SK-N-SH treated with all-trans-retinoic acid at 6 μM for 48 hours (cell line): Measurements from ENCODE around the gene MOK.

Experiments
- CREB5 ChIP-seq: fragments of 250-450 bp; sonication (Bioruptor Pico); IDR thresholded peaks from 2 replicates; pipeline ENCODE4 v1.5.1; 2020; ENCODE audit warnings: low read depth, mild to moderate bottlenecking, moderate library complexity
- CSDC2 ChIP-seq: fragments of 250-450 bp; sonication (Bioruptor Pico); IDR thresholded peaks from 2 replicates; pipeline ENCODE4 v1.5.0; 2020; ENCODE audit warnings: mild to moderate bottlenecking, moderate library complexity
- OSR1 ChIP-seq: fragments of 250-450 bp; sonication (Bioruptor Pico); IDR thresholded peaks from 2 replicates; pipeline ENCODE4 v1.8.0; 2022; ENCODE audit warnings: moderate library complexity, mild to moderate bottlenecking, inconsistent platforms
- RARB ChIP-seq: fragments of 250-450 bp; sonication (Bioruptor Pico); IDR thresholded peaks from 2 replicates; pipeline ENCODE4 v1.8.0; 2021; ENCODE audit warnings: mild to moderate bottlenecking, moderate library complexity
- SNAI2 ChIP-seq: fragments of 250-450 bp; sonication (Bioruptor Pico); IDR thresholded peaks from 2 replicates; pipeline ENCODE4 v1.5.0; 2020; ENCODE audit warnings: mild to moderate bottlenecking, moderate library complexity
- ZFP3 ChIP-seq: fragments of 250-450 bp; sonication (Bioruptor Pico); IDR thresholded peaks from 2 replicates; pipeline ENCODE4 v1.5.0; 2020; ENCODE audit warnings: mild to moderate bottlenecking, moderate library complexity
- ZFP30 ChIP-seq: fragments of 450-650 bp; formaldehyde crosslinking; IDR thresholded peaks from 2 replicates; pipeline ENCODE4 v1.5.0; 2022; ENCODE audit warnings: mild to moderate bottlenecking, moderate library complexity
- ZNF70 ChIP-seq: fragments of 450-650 bp; formaldehyde crosslinking; IDR thresholded peaks from 2 replicates; pipeline ENCODE4 v1.5.0; 2020; ENCODE audit warnings: mild to moderate bottlenecking, moderate library complexity
- TF ChIP-seq, protein P1 (sequence below): fragments of 250-450 bp; sonication (Bioruptor Pico); IDR thresholded peaks from 2 replicates; pipeline ENCODE4 v1.5.1; 2021; ENCODE audit warnings: mild to moderate bottlenecking, moderate library complexity

- no peak for TF ChIP-seq SNAI2 (CRISPR knock-in tag)
- TF ChIP-seq CREB5 (CRISPR knock-in tag), result no peak
- TF ChIP-seq RARB (CRISPR knock-in tag), result no peak
- TF ChIP-seq, protein P1, sequence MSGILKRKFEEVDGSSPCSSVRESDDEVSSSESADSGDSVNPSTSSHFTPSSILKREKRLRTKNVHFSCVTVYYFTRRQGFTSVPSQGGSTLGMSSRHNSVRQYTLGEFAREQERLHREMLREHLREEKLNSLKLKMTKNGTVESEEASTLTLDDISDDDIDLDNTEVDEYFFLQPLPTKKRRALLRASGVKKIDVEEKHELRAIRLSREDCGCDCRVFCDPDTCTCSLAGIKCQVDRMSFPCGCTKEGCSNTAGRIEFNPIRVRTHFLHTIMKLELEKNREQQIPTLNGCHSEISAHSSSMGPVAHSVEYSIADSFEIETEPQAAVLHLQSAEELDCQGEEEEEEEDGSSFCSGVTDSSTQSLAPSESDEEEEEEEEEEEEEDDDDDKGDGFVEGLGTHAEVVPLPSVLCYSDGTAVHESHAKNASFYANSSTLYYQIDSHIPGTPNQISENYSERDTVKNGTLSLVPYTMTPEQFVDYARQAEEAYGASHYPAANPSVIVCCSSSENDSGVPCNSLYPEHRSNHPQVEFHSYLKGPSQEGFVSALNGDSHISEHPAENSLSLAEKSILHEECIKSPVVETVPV (CRISPR knock-in tag), result no peak
- no peak for TF ChIP-seq OSR1 (CRISPR knock-in tag)
- TF ChIP-seq ZFP3 (CRISPR knock-in tag), result no peak
- no peak for TF ChIP-seq ZNF70 (CRISPR knock-in tag)
- no peak for TF ChIP-seq ZFP30 (CRISPR knock-in tag)
- no peak for TF ChIP-seq CSDC2 (CRISPR knock-in tag)
These were observed 102.0 kb downstream of the MOK start for GRCh38 chr14:102202944-102203343.
